Glutamatergic neuron (in vitro differentiated cells): ENCODE measurements around the gene PHACTR3. TPM values are rescaled to one million over a fixed set of nuclear protein-coding genes. Genes with fewer than 3 reads are reported as not detected.
A peak's percentile ranks its signal among the peaks of the same experiment; 100 is the strongest.

Experiments used
- DNase-seq: peaks from one replicate; pipeline ENCODE4 v3.0.0; 2022
- H3K27ac Mint-ChIP-seq: one replicate; pipeline ENCODE4 v1.8.0; 2020; ENCODE audit warnings: mild to moderate bottlenecking, mixed read lengths, inconsistent platforms; ENCODE audit not compliant: unreplicated experiment
- H3K27me3 Mint-ChIP-seq: one replicate; pipeline ENCODE4 v1.8.0; 2020; ENCODE audit warnings: mild to moderate bottlenecking, moderate library complexity, mixed read lengths, inconsistent platforms; ENCODE audit not compliant: unreplicated experiment
- H3K36me3 Mint-ChIP-seq: one replicate; pipeline ENCODE4 v1.8.0; 2020; ENCODE audit warnings: mild to moderate bottlenecking, mixed read lengths, inconsistent platforms; ENCODE audit not compliant: unreplicated experiment
- H3K4me1 Mint-ChIP-seq: one replicate; pipeline ENCODE4 v1.8.0; 2020; ENCODE audit warnings: mild to moderate bottlenecking, low read depth, mixed read lengths, inconsistent platforms; ENCODE audit not compliant: unreplicated experiment
- H3K4me3 Mint-ChIP-seq: one replicate; pipeline ENCODE4 v1.8.0; 2020; ENCODE audit warnings: mild to moderate bottlenecking, mixed read lengths, inconsistent platforms; ENCODE audit not compliant: unreplicated experiment
- H3K9me3 Mint-ChIP-seq: one replicate; pipeline ENCODE4 v1.8.0; 2020; ENCODE audit warnings: mild to moderate bottlenecking, moderate library complexity, mixed read lengths, inconsistent platforms; ENCODE audit not compliant: unreplicated experiment
- CTCF ChIP-seq: fragments of 200-600 bp; sonication (generic); IDR thresholded peaks from one replicate; pipeline ENCODE4 v1.5.0; 2021; ENCODE audit not compliant: partially characterized antibody, unreplicated experiment
- total RNA-seq: library from RNA; stranded (reverse); fragmentation: NEBNext Ultra II Directional; extraction: Animal tissue kit (Norgen Biotek cat#: 25700); gene quantifications from one replicate; pipeline ENCODE4 v1.2.1, GENCODE V29; 2021; ENCODE audit not compliant: unreplicated experiment

PHACTR3 gene
- total RNA-seq, 1 donor from 2014 or later, result 37.0 TPM

GRCh38 chr20:59561228-59561605 lies 43.1 kb upstream of the PHACTR3 start:
- Mint-ChIP-seq H3K9me3 (no peaks in the 10 kb centered on the region), H3K36me3 (no peaks in the 10 kb centered on the region), H3K4me1 (no peaks in the 10 kb centered on the region), H3K4me3 (no peak overlapping the region), H3K27ac (no peak overlapping the region), H3K27me3 (peaks cover 5% of the 10 kb centered on the region)
- TF ChIP-seq CTCF, result no peak
- DNase-seq, result no peak

- Mint-ChIP-seq H3K9me3 (no peaks in the 10 kb centered on the region), H3K36me3 (no peaks in the 10 kb centered on the region), H3K4me3 (no peak overlapping the region), H3K27me3 (peaks cover 5% of the 10 kb centered on the region), H3K27ac (no peak overlapping the region), H3K4me1 (no peaks in the 10 kb centered on the region)
- DNase-seq, result no peak
- TF ChIP-seq CTCF, result no peak
These were observed 42.6 kb upstream of the PHACTR3 start for GRCh38 chr20:59561614-59562277.

GRCh38 chr20:59564171-59564570 lies 40.2 kb upstream of the PHACTR3 start:
- Mint-ChIP-seq H3K4me3 (no peak overlapping the region), H3K27me3 (peaks cover 5% of the 10 kb centered on the region), H3K9me3 (no peaks in the 10 kb centered on the region), H3K36me3 (no peaks in the 10 kb centered on the region), H3K4me1 (no peaks in the 10 kb centered on the region), H3K27ac (no peak overlapping the region)
- TF ChIP-seq CTCF, result no peak
- peak; percentile 19 for DNase-seq

GRCh38 chr20:59564943-59565342 lies 39.4 kb upstream of the PHACTR3 start:
- Mint-ChIP-seq H3K4me3 (no peak overlapping the region), H3K36me3 (no peaks in the 10 kb centered on the region), H3K9me3 (no peaks in the 10 kb centered on the region), H3K27ac (no peak overlapping the region), H3K27me3 (peaks cover 7% of the 10 kb centered on the region), H3K4me1 (no peaks in the 10 kb centered on the region)
- no peak for TF ChIP-seq CTCF
- DNase-seq, result no peak

GRCh38 chr20:59565768-59566461 lies 38.4 kb upstream of the PHACTR3 start:
- peaks cover 12% of the 10 kb centered on the region for H3K27me3 Mint-ChIP-seq
- H3K4me1 Mint-ChIP-seq, result no peaks in the 10 kb centered on the region
- H3K9me3 Mint-ChIP-seq, result peaks cover under 1% of the 10 kb centered on the region
- no peaks in the 10 kb centered on the region for H3K36me3 Mint-ChIP-seq
- no peak for DNase-seq
- H3K4me3 Mint-ChIP-seq, result no peak overlapping the region
- no peak for TF ChIP-seq CTCF
- no peak overlapping the region for H3K27ac Mint-ChIP-seq
